Measurements from ENCODE around the gene PRAMEF13.
"Not testable (repeated sequence)": the region's sequence is repeated elsewhere in the genome, so short reads cannot be mapped to it uniquely, and the experiment has no call there.

PRAMEF13 gene

DNA sequence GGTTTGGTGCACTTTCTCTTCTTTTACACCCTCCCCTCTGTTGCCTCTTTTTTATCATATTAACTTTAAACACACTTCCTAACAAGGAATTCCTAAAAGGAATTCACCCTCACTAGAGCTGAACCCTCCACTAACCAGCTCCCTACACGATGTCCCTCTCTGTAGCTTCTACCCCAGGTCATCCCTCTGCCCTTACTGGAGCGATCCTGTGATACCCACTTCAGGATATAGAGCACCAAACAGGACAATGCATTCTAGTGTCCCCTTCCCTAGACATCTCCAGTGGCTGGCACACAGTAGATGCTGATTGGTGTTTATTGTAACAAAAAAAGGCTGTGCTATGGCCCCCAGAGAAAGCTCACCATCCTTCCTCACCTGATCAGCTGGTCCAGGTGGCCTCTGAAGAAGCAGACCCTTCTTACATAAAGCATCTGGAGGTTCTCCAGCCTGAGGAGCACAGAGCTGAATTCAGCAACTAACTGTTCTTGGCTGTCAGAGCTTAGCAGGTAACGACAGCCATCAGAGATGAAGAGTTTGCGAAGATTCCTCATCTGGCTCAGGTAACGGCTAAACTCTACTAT, 23.4 kb upstream of the PRAMEF13 start:
- TF ChIP-seq POLR2A (IDR thresholded peaks at IDR 0.05; ENCODE audit: extremely low read depth, insufficient read length) (no peak), MYC (IDR thresholded peaks at IDR 0.05; ENCODE audit: low read depth, low read length) (no peak)
- TF ChIP-seq, protein P1, sequence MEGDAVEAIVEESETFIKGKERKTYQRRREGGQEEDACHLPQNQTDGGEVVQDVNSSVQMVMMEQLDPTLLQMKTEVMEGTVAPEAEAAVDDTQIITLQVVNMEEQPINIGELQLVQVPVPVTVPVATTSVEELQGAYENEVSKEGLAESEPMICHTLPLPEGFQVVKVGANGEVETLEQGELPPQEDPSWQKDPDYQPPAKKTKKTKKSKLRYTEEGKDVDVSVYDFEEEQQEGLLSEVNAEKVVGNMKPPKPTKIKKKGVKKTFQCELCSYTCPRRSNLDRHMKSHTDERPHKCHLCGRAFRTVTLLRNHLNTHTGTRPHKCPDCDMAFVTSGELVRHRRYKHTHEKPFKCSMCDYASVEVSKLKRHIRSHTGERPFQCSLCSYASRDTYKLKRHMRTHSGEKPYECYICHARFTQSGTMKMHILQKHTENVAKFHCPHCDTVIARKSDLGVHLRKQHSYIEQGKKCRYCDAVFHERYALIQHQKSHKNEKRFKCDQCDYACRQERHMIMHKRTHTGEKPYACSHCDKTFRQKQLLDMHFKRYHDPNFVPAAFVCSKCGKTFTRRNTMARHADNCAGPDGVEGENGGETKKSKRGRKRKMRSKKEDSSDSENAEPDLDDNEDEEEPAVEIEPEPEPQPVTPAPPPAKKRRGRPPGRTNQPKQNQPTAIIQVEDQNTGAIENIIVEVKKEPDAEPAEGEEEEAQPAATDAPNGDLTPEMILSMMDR (IDR thresholded peaks at IDR 0.05; ENCODE audit: low read depth, low read length) = no peak
- TF ChIP-seq, protein P2, sequence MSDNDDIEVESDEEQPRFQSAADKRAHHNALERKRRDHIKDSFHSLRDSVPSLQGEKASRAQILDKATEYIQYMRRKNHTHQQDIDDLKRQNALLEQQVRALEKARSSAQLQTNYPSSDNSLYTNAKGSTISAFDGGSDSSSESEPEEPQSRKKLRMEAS (IDR thresholded peaks at IDR 0.05; ENCODE audit: low read depth, low read length) = no peak
- DNase-seq (ENCODE audit: low read depth) = no peak

DNA sequence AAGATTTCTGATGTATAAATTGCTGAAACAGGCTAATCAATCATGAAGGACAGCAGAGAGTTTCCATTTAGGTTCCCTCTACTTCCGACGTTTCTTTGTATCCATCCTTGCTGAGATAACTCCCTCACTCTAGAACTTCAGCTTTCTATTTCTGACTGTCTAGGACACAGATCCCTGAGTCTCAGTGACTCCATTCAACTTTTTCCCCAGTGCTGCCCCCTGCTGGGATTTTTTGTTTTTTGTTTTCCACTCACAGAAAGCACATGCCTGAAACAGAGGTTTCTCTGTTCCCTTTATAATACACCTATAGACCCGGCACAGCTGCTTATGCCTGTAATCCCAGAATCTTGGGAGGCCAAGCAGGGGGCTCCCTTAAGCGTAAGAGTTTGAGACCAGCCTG, 21.6 kb upstream of the PRAMEF13 start:
- not testable (repeated sequence) for H3K4me3 ChIP-seq (ENCODE audit: low read depth, low read length); DNase-seq (ENCODE audit: low read depth)

More for the DNA sequence above, 23.4 kb upstream of the PRAMEF13 start:
- H3K4me3 ChIP-seq (ENCODE audit: low read depth, low read length) = no peak overlapping the region

DNA sequence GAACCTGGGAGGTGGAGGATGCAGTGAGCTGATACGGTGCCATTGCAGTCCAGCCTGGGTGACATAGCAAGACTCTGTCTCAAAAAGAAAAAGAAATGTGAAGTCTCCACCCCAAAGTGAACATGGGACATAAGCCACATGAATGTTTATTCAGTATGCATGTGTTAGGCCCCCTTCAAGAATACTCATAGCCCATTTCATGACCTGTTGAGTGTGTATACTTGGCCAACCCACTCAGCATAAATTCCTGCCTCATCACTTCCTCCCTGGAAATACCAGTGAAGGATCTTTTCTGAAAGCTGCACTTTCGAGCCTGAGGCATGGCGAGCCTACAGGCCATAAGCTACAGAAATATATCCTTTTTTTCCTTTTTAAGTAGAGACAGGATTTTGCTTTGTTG, 18.0 kb upstream of the PRAMEF13 start:
- H3K4me3 ChIP-seq (ENCODE audit: low read depth, low read length); DNase-seq (ENCODE audit: low read depth): not testable (repeated sequence)

DNA sequence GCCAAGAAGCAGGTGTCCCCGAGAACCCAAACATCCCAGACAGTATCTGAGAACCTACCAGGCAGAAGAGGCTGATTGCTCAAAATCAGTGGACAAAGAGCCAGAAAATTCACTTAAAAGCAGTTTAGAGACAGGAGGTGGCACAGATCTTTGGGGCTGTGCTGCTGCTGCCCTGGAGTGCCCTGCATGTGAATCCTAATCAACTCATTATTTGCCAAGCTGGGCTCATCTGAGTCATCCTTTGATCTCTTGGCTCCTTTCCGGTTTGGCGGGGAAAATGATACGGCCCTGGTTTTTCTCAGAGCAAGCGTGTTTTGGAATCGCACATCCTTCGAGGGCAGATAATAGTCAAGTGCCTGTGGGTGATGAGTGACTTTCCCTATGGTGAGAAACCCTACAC, 15.4 kb upstream of the PRAMEF13 start:
- not testable (repeated sequence) for H3K4me3 ChIP-seq (ENCODE audit: low read depth, low read length); DNase-seq (ENCODE audit: low read depth)

DNA sequence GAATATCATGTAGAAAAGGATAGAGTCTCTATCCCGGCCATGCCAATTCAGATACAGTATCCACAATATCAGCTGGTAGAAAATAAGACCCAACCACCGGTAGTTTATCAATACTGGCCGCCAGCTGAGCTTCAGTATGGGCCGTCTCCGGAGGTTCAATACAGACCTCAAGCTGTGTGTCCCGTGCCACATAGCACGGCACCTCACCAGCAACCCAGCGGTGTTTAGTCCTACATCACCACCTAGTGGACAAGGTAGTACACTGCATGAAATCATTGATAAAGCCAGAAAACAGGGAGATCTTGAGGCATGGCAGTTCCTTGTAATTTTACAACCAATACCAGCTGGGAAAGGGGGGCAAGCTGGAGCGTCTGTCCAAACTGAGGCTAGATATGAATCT, 7.5 kb upstream of the PRAMEF13 start:
- not testable (repeated sequence) for DNase-seq (ENCODE audit: low read depth); H3K4me3 ChIP-seq (ENCODE audit: low read depth, low read length)

DNA sequence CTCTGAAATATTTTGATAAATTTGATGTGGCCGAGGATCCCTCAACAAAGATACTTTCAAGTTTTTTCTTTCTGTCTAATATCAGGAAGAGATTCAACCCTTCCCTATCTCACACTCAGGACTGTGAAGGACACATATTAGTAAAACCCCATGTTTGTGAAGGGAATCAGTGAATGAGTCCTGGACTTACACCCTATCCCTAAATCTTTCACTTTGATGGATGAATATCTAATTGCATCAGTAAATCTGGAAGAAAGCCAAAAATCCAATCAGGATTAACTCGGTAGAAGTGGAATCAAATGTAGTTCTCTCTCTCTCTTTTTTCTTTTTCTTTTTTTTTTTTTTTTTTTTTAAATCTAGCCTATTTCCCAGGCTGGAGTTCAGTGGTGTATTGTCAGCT, 29.7 kb downstream of the PRAMEF13 start, which contains the start of gene PRAMEF9:
PRAMEF9 (plus strand) TSS at position 301 of the 400 bp plus-strand sequence. CDS start 3,433 bp downstream, outside the sequence.
- DNase-seq (ENCODE audit: low read depth) = not testable (repeated sequence)

DNA sequence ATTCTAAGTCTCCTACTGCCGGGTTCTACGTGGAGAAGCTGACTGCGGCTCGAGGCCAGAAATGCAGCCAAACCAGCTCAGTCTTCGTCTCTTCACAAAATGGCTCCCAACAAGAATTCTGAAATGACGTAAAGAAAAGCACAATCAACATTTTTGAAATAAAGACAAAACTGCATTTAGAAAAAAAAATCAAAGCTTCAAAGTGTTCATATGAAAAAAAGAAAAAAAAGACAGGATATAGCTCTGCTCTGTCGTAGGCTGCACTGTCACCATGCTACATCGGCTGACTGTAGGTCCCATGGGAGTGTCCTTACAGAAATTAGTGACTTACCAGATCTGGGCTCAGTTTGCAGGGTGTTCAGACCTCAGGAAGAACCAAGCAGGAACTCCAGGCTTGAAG, 35.7 kb downstream of the PRAMEF13 start, which contains the start of gene HNRNPCL4:
HNRNPCL4 (minus strand) TSS at position 101 of the 400 bp plus-strand sequence. CDS start 164 bp downstream, outside the sequence.
- DNase-seq (ENCODE audit: low read depth); H3K4me3 ChIP-seq (ENCODE audit: low read depth, low read length): not testable (repeated sequence)

More for the DNA sequence above, 29.7 kb downstream of the PRAMEF13 start, which contains the start of gene PRAMEF9:
- not testable (repeated sequence) for H3K4me3 ChIP-seq (ENCODE audit: low read depth, low read length)

DNA sequence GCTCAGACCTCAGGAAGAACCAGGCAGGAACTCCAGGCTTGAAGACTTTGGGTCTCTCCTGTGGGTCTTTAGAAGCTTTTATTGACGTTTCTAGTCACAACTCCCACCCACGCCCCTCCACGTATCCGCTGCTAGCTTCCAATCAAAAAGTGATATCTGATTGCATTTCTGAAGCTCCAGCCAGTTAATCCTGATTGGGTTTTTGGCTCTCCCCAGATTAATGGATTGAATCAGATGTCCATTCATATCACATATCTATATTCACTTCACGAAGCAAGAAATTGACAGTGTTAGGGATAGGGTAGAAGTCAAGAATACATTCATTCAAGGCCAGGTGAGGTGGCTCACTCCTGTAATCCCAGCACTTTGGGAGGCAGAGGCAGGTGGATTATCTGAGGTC, 45.3 kb downstream of the PRAMEF13 start, which contains the start of gene PRAMEF26:
PRAMEF26 (minus strand) TSS at position 101 of the 400 bp plus-strand sequence. CDS start 2,914 bp downstream, outside the sequence.
- DNase-seq (ENCODE audit: low read depth); H3K4me3 ChIP-seq (ENCODE audit: low read depth, low read length): not testable (repeated sequence)
